Adrenal gland (tissue), 5 donors: ENCODE data around the gene ABHD6.

Source experiments
- CTCF ChIP-seq, 6 experiments: fragments of 450-650 bp in 4 of 6; fragments of 200-600 bp in 2 of 6; sonication (generic) in 1 of 6; IDR thresholded peaks; 1 replicate in 5 of 6; 2 replicates in 1 of 6; pipeline versions ENCODE4 v1.5.1 to v1.8.0; 2016 to 2021; ENCODE audit warnings: antibody characterized with exemption in 6 of 6, mild to moderate bottlenecking in 2 of 6, moderate library complexity in 1 of 6
- POLR2A ChIP-seq, 2 donors: fragments of 450-650 bp; IDR thresholded peaks; one replicate each; pipeline ENCODE4 v1.6.1; 2017; ENCODE audit warnings: antibody characterized with exemption in 2 of 2, mild to moderate bottlenecking in 2 of 2, moderate library complexity in 1 of 2
- donor health status: DM: no; HTN: no; CAD: no.

- TF ChIP-seq CTCF (IDR thresholded peaks at IDR 0.05) (peak in 4 of 6 experiments; percentile 9 to 36 (median 22)), POLR2A (IDR thresholded peaks at IDR 0.05) (peak; percentile 20 to 55)
Observed at GRCh38 chr3:58332575-58333188, 95.1 kb downstream of the ABHD6 start, which contains the start of gene PXK.
